Stimulated activated CD4-positive, alpha-beta T cell treated with anti-CD3 and anti-CD28 coated beads, Interleukin-1b, Interleukin-23, amount 100 ng/mL, for 24 hours (primary cell): Measurements from ENCODE around the gene CALML6.

ENCODE experiments used
- DNase-seq, 4 experiments: peaks; one replicate each; pipeline ENCODE4 v3.0.0-alpha.2; 2020; ENCODE audit warnings: low read depth in 4 of 4, low spot score in 1 of 4

CALML6 gene

DNA sequence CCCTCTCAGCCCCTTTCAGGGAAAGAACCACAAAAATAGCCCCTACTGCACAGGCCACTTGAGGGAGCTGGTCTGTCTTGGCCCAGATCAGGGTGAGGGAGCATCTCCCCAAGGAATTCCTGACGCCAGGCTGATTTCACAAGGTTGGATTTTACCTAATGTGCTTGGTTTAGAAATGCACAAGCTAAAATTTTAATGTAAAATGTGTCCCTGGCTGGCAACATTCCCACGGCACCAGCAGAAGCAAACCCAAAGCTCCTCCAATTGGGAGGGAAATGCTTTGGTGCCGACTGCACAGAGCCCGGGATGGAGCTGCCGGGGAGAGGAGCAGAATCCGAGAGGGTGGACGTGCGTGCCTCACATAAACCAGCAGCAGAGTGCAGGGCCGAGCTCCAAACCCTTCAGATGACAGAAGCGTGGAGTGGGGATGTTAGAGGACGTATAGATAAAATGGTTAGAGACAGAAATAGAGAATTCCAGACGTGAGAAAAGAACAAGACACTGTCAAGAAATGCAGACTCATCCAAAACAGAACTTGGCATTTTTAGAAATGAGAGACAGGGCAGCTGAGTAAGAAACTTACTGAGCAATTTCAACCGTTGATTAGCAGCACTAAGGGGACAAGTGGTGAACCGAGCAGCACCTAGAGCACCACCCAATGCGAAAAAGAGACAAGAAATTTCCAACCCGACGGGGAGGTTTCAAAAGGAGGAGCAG lies 45.6 kb downstream of the CALML6 start:
- no peak for DNase-seq

GRCh38 chr1:1962752-1963151 lies 47.7 kb downstream of the CALML6 start:
- DNase-seq, result no peak

DNA sequence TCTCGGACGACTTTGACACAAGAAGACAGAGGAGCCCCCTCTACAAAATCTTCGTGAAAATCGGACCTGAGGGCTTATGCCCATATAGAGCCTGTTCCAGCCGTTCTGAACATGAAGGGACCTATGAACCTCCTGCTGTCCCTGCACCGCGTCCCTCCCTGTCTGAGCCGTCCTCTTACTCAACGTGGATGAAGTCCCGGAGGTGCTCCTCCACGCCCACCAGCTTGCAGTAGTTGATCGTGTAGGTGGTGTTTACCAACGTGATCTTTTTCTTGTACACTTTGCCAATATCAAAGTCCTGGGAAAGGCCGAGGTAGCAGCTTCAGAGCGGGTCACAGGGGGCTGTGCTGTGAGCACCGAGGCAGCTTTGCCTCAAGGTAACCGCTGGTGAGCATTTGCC lies 48.5 kb downstream of the CALML6 start:
- no peak for DNase-seq

GRCh38 chr1:1964811-1965210 lies 49.8 kb downstream of the CALML6 start:
- no peak for DNase-seq

DNA sequence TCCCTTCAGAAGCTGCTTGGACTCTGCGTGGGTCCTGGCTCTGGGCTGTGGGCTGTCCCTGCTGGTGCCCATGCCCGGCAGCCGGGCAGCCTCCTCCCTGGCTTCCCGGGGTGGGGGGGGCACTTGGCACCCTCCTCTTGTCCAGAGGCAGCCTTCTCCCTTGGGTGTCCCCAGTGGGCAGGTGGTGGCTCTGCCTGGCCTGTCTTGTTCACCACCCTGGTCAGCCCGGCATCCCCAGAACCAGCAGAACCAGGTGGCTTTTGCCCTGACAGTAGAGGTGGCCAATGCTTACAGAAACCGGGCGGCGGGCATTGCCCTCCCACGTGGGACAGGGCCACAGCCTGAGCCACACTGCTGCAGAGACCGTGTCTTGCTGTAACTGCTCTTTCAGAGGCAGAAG lies 50.5 kb downstream of the CALML6 start:
- DNase-seq, result no peak

- no peak for DNase-seq
Measured at GRCh38 chr1:1966071-1966740, 51.1 kb downstream of the CALML6 start.
